OCI-LY7 (cell line): ENCODE data around the gene SLC8B1.

Experiments
- CTCF ChIP-seq: fragments of 200-600 bp; sonication (generic); conservative IDR thresholded peaks from 2 replicates; pipeline ENCODE4 v1.5.1; 2014; ENCODE audit warnings: mild to moderate bottlenecking, antibody characterized with exemption, low read length, moderate library complexity, mixed read lengths
- EZH2phosphoT487 ChIP-seq: fragments of 200-600 bp; sonication (generic); IDR thresholded peaks from 2 replicates; pipeline ENCODE4 v1.6.1; 2018; ENCODE audit warnings: low read depth, borderline replicate concordance, mild to moderate bottlenecking, mixed run types, antibody characterized with exemption, low read length, moderate library complexity, mixed read lengths

GRCh38 chr12:113361574-113362370, 26.9 kb upstream of the SLC8B1 start:
- TF ChIP-seq CTCF (no peak), EZH2phosphoT487 (no peak)
